ENCODE results near the gene GNAO1.

DNA sequence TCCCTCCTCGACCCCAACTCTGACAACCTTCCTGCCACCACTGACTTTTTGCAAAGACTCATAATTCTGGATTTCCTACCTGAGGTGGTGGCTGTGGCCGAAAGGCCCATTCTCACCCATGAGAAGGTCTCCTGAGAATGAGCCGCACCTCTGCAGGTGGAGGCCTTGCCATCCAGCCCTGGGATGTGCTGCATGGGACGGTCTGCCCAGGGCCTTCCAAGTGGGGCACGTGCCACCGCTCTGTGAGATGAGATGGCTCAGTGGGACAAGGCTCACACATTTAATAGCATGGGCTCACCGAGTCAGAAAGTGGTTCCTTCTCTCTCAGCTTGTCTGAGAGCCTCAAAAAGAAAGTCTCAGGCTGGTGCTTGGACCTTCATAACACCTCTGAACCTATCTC lies 121.3 kb downstream of the GNAO1 start:
- TF ChIP-seq CTCF (tag by site-specific recombination; IDR thresholded peaks at IDR 0.05) (no peak), ZNF558 (tag by site-specific recombination; IDR thresholded peaks at IDR 0.05) (no peak), ZNF274 (IDR thresholded peaks at IDR 0.05; ENCODE audit: low read length) (no peak), ZNF274 (tag by site-specific recombination; IDR thresholded peaks at IDR 0.05; ENCODE audit: borderline replicate concordance) (no peak), ZNF2 (tag by site-specific recombination; IDR thresholded peaks at IDR 0.05) (no peak), ZIC2 (tag by site-specific recombination; IDR thresholded peaks at IDR 0.05) (no peak), ZNF768 (tag by site-specific recombination; IDR thresholded peaks at IDR 0.05) (no peak)
- TF ChIP-seq, protein P1, sequence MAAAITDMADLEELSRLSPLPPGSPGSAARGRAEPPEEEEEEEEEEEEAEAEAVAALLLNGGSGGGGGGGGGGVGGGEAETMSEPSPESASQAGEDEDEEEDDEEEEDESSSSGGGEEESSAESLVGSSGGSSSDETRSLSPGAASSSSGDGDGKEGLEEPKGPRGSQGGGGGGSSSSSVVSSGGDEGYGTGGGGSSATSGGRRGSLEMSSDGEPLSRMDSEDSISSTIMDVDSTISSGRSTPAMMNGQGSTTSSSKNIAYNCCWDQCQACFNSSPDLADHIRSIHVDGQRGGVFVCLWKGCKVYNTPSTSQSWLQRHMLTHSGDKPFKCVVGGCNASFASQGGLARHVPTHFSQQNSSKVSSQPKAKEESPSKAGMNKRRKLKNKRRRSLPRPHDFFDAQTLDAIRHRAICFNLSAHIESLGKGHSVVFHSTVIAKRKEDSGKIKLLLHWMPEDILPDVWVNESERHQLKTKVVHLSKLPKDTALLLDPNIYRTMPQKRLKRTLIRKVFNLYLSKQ (tag by site-specific recombination; IDR thresholded peaks at IDR 0.05; ENCODE audit: borderline replicate concordance) = no peak
- TF ChIP-seq, protein P2, sequence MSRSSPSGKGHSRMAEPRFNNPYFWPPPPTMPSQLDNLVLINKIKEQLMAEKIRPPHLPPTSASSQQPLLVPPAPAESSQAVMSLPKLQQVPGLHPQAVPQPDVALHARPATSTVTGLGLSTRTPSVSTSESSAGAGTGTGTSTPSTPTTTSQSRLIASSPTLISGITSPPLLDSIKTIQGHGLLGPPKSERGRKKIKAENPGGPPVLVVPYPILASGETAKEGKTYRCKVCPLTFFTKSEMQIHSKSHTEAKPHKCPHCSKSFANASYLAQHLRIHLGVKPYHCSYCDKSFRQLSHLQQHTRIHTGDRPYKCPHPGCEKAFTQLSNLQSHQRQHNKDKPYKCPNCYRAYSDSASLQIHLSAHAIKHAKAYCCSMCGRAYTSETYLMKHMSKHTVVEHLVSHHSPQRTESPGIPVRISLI (tag by site-specific recombination; IDR thresholded peaks at IDR 0.05) = no peak
- TF ChIP-seq, protein P3, sequence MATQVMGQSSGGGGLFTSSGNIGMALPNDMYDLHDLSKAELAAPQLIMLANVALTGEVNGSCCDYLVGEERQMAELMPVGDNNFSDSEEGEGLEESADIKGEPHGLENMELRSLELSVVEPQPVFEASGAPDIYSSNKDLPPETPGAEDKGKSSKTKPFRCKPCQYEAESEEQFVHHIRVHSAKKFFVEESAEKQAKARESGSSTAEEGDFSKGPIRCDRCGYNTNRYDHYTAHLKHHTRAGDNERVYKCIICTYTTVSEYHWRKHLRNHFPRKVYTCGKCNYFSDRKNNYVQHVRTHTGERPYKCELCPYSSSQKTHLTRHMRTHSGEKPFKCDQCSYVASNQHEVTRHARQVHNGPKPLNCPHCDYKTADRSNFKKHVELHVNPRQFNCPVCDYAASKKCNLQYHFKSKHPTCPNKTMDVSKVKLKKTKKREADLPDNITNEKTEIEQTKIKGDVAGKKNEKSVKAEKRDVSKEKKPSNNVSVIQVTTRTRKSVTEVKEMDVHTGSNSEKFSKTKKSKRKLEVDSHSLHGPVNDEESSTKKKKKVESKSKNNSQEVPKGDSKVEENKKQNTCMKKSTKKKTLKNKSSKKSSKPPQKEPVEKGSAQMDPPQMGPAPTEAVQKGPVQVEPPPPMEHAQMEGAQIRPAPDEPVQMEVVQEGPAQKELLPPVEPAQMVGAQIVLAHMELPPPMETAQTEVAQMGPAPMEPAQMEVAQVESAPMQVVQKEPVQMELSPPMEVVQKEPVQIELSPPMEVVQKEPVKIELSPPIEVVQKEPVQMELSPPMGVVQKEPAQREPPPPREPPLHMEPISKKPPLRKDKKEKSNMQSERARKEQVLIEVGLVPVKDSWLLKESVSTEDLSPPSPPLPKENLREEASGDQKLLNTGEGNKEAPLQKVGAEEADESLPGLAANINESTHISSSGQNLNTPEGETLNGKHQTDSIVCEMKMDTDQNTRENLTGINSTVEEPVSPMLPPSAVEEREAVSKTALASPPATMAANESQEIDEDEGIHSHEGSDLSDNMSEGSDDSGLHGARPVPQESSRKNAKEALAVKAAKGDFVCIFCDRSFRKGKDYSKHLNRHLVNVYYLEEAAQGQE (tag by site-specific recombination; IDR thresholded peaks at IDR 0.05) = no peak

Data from HEK293 (cell line).